ENCODE measurements around the gene CAMK2N2.

The CAMK2N2 gene

DNA sequence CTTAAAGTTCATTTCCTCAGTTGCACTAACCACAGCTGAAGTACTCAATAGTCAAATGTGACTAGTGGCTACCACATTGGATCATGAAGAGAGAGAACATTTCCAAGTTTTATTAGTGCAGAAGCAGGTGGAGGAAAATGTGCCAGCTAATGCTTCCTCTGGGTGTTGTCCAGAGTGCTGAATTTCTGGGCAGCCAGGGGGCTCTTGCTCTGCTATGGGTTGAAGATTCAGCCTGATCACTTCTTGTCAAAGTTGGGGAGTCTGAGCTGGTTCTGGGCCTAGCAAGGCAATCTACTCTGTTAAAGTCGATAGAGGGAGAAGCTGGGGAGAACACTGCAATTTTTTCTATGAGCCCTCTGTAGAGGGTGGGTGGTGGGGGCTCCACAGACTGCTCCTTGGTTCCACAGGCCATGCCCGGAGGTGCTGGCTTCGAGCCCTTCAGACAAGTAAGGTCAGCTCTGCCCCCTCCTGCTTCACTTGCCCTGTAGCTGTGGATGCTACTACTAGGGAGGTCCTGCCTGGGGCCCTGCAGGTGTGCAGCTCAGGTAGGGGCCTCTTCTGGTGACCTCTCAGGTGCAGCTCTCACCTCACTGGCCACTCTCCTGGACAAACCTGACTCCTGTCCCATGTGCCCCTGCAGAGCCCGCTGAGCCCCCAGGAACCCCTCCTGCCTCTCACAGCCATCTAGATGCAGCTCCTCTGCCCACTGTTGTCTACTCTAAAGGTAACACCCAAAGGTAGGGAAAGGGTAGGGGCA is 20.8 kb downstream of the CAMK2N2 start:
- DNase-seq (ENCODE audit: low read depth in 4 of 4, low spot score in 1 of 4): no peak

- no peak for DNase-seq (ENCODE audit: low read depth in 4 of 4, low spot score in 1 of 4)
Measured at GRCh38 chr3:184239708-184240107, 21.6 kb downstream of the CAMK2N2 start.

GRCh38 chr3:184239221-184239620 is 22.1 kb downstream of the CAMK2N2 start:
- DNase-seq (ENCODE audit: low read depth in 4 of 4, low spot score in 1 of 4): no peak

DNA sequence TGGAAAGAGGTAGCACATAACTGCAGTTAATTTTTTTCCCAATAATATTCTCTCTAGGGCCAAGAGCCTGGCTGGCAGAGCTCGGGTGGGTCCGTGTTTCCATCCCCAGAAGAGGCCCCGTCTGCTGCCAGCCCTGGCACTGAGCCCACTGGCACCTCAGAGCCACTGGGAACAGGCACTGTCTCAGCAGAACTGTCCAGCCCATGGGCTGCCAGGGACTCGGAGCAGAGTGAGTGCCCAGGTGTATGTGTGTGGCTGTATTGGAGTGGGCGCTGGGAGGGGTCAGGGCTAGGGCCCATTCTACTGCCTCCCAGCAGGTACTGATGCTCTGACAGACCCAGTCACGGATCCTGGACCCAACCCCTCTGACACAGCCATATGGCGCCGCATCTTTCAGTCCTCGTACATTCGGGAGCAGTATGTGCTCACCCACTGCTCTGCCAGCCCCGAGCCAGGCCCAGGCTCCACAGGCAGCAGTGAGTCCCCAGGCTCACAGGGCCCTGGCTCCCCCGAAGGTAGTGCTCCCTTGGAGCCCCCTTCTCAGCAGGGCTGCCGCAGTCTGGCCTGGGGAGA is 23.0 kb downstream of the CAMK2N2 start:
- no peak for DNase-seq (ENCODE audit: low read depth in 4 of 4, low spot score in 1 of 4)

- no peak for DNase-seq (ENCODE audit: low read depth in 4 of 4, low spot score in 1 of 4)
Measured at GRCh38 chr3:184237807-184238206, 23.5 kb downstream of the CAMK2N2 start.

- DNase-seq (ENCODE audit: low read depth in 4 of 4, low spot score in 1 of 4): no peak
Measured at GRCh38 chr3:184237211-184237610, 24.1 kb downstream of the CAMK2N2 start.

DNA sequence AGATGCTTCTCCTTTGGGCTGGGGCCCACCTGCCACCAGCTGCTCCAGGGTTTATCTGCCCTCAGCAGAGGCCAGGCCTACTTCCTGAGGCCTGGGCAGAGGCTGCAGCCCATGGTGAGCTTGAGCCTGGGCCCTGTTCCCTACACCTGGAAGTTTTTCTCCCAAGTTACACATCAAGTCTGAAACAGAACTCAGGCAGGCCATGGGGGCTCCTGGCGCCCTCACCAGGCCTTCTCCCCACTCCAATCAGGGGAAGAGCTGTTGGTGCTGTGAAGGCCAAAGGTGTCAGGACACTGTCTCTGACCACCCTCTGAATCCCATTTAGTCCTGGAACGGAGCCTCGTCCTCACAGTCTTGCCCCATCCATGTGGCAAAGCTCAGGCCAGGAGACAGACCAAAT is 24.7 kb downstream of the CAMK2N2 start:
- DNase-seq (ENCODE audit: low read depth in 4 of 4, low spot score in 1 of 4): no peak

DNA sequence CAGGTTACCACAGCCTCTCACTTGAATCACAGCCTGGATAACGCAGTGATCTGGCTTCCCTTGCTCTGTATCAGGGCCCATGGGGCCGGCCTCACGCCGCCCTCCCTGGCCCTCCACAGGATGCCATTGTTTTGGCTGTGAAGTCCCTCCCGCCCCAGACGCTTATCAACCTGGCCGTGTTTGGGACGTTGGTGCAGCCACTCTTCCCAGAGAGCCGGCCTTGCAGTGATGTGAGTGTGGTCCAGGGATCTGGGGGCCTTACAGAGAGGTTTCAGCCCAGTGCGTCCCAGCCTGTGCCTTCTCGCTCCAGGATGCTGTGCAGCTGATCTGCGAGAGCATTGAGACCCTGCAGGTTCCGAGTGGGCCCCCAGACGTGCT is 25.3 kb downstream of the CAMK2N2 start:
- no peak for DNase-seq (ENCODE audit: low read depth in 4 of 4, low spot score in 1 of 4)

DNA sequence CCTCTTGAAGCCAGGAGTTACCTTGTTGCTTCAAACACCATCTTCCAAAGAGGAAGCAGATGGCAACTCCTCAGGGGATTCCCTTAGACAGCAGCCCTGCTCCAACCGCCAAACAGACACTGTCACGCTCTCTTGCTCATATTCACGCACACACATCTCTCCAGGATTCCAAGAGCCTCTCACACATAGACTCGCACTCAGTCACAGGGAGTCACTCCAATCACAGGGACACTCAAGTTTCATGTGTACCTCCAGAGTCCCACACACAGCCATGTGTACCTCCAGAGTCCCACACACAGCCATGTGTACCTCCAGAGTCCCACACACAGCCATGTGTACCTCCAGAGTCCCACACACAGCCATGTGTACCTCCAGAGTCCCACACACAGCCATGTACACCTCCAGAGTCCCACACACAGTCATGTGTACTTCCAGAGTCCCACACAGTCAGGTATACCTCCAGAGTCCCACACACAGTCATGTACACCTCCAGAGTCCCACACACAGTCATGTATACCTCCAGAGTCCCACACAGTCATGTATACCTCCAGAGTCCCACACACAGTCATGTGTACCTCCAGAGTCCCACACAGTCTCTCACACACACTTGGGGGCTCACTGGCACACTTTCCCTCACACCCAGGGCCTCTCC is 25.8 kb downstream of the CAMK2N2 start:
- no peak for DNase-seq (ENCODE audit: low read depth in 4 of 4, low spot score in 1 of 4)

DNA sequence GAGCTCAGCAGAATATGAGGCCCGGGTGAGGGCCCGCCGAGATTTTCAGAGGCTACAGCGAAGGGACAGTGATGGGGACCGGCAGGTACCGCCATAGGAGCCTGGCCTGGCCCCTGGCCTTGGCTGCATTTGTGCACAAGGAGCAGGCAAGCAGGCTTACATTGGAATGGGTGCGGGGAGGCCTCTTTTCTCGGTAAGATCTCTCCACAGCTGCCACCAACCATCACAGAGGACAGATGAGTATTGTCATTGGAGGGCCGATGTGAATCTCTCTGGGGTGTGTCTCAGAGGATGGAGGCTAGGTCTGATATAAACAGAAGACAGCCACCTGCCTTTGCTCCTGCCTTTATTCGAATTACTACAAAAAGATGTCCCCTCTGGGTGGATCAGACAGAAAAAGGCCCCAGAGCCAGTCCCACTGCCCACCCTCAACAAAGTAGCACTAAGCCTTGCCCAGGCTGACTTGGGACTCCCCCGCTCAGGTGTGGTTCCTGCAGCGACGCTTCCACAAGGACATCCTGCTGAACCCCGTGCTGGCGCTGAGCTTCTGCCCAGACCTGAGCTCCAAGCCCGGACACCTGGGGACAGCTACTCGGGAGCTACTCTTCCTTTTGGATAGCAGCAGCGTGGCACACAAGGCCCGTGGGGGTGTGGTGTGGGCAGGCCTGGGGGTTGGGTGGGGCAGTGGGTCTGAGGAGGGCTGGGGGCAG is 26.5 kb downstream of the CAMK2N2 start:
- no peak for DNase-seq (ENCODE audit: low read depth in 4 of 4, low spot score in 1 of 4)

GRCh38 chr3:184234224-184234623 is 27.1 kb downstream of the CAMK2N2 start:
- no peak for DNase-seq (ENCODE audit: low read depth in 4 of 4, low spot score in 1 of 4)

DNA sequence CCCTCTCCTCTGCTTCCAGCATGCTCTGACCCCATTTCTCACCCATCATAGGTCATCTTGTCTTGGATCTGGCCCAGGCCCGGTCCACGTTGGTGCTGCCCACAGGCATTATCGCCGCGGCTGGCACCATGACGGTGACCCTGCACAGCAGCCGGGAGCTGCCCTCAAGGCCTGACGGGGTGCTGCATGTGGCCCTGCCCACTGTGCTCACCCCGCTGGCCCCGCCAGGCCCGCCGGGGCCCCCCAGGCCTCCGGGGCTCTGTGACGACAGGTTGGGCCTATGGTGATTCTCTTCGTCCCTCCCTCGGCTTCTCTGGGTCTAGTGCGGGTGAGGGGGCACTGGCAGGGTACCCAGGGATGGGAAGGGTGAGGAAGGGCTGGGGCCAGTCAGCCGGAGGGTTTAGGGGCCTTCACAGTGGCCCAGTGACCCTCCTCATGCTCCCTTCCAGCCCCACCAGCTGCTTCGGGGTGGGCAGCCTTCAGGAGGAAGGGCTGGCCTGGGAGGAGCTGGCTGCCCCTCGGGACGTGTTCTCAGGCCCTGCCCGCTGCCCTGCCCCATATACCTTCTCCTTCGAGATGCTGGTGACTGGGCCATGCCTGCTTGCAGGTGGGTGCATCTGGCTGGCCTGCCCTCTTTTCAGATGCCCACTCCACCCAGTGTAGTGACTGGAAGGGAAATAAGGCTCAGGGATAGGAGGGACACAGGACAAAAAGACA is 28.1 kb downstream of the CAMK2N2 start:
- DNase-seq (ENCODE audit: low read depth in 4 of 4, low spot score in 1 of 4): no peak

GRCh38 chr3:184231671-184232070 is 29.7 kb downstream of the CAMK2N2 start:
- DNase-seq (ENCODE audit: low read depth in 4 of 4, low spot score in 1 of 4): no peak

GRCh38 chr3:184230603-184231528 is 30.5 kb downstream of the CAMK2N2 start:
- no peak for DNase-seq (ENCODE audit: low read depth in 4 of 4, low spot score in 1 of 4)

DNA sequence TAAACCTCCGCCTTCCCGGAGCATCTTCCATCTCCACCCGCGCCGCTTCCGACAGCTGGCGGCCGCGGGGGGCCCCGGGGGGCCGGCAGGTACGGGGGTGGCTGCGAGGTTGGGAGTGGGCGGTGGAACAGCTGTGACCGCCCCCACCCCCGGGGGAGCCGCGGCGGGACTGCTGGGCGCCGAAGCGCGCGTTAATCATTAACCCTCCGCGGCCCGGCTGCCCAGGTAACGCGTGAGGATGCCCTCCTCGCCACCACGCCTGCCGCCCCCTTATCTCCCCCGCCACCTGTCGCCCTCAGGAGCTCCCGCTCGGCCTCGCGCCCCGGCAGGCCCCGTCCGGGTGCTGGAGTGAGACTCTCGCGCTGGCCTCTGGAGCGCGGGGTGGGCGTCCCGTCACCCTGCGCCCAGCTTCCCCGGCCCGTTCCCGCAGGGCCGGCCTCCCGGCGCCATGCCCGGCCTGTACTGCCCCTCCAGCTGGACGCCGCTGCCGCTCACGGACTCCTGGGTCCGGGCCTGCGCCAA is 31.2 kb downstream of the CAMK2N2 start:
- DNase-seq (ENCODE audit: low read depth in 4 of 4, low spot score in 1 of 4): no peak

DNA sequence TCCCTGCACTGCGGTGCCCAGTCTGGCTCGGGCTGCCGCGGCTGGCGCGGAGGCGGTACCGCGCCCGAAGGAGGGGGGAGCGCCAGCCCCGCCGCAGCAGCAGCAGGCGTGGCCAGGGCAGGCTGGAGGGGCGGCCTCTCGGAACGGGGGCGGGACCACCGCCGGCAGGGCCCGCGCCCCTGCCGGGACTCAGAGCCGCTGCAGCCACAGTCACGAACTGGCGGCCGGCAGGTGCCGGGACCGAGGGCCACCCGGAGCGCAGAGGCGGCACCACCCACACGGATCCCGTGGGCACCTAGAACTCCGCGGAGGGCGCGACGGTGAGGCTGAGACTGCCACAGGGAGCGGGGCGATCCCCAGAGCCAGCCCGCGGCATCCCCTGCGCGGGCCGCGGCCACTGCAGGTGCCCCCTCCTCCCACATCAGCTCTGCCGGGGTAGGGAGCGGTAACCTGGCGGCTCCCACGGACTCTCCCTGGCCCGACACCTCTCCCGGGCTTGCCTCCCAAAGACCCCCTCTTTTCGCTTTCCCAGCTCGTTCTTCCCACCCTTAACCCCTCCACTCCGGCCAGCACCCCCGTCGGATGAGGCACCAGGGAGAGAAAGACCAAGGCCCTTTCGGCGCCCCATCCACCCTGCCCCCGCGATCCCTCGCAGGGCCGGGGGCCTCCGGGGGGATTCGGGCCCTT is 31.8 kb downstream of the CAMK2N2 start, which contains the start of gene VWA5B2:
TSS of gene VWA5B2 (plus strand) at position 192 of the 687 bp plus-strand sequence. CDS start 944 bp downstream, outside the sequence.
- DNase-seq (ENCODE audit: low read depth in 4 of 4, low spot score in 1 of 4): peak; percentile 19 to 54 (median 46)

GRCh38 chr3:184228376-184229137 is 32.8 kb downstream of the CAMK2N2 start:
- DNase-seq (ENCODE audit: low read depth in 4 of 4, low spot score in 1 of 4): no peak

GRCh38 chr3:184227481-184227935 is 33.8 kb downstream of the CAMK2N2 start:
- DNase-seq (ENCODE audit: low read depth in 4 of 4, low spot score in 1 of 4): peak in 3 of 4 experiments; percentile 17 to 32 (median 25)

Measured in stimulated activated CD4-positive, alpha-beta T cell treated with anti-CD3 and anti-CD28 coated beads, Interleukin-1b, Interleukin-23, amount 100 ng/mL, for 24 hours (primary cell).